HL-60/S4 treated with phorbol 12-myristate 13-acetate at 8.2 ng/mL for 4 days and 3 days (cell line): Measurements from ENCODE around the gene STK32C.

Source experiments
- in situ Hi-C: fragments of 300-500 bp; cut with MboI; formaldehyde crosslinking; loops from 2 replicates; pipeline ENCODE4 v1.15.0; 2022; ENCODE audit warnings: low sequenced_read_pairs

The STK32C gene

GRCh38 chr10:132192076-132192975 lies 115.4 kb downstream of the STK32C start:
- in situ Hi-C loops, result no loop called here

GRCh38 chr10:132189810-132190422 lies 117.8 kb downstream of the STK32C start:
- in situ Hi-C loops, result no loop called here

GRCh38 chr10:132189016-132189415 lies 118.7 kb downstream of the STK32C start:
- in situ Hi-C loops, result no loop called here

GRCh38 chr10:132188331-132188730 lies 119.4 kb downstream of the STK32C start:
- in situ Hi-C loops, result no loop called here

GRCh38 chr10:132187430-132188138 lies 120.2 kb downstream of the STK32C start:
- in situ Hi-C loops, result no loop called here

- in situ Hi-C loops, result no loop called here
Measured at GRCh38 chr10:132186488-132187429, 121.0 kb downstream of the STK32C start, which contains the start of gene DPYSL4. Gene DPYSL4, plus strand, starts transcription at chr10:132186948. Its CDS starts 116 bp downstream, at chr10:132187064.

- in situ Hi-C loops, result no loop called here
Measured at GRCh38 chr10:132185601-132186487, 121.9 kb downstream of the STK32C start.

- in situ Hi-C loops, result no loop called here
Measured at GRCh38 chr10:132184816-132185593, 122.7 kb downstream of the STK32C start.

- in situ Hi-C loops, result no loop called here
Measured at GRCh38 chr10:132183046-132183445, 124.7 kb downstream of the STK32C start.

GRCh38 chr10:132182591-132182990 lies 125.2 kb downstream of the STK32C start:
- in situ Hi-C loops, result no loop called here

- in situ Hi-C loops, result no loop called here
Measured at GRCh38 chr10:132181691-132182425, 125.9 kb downstream of the STK32C start.

GRCh38 chr10:132180736-132181135 lies 127.0 kb downstream of the STK32C start:
- in situ Hi-C loops, result no loop called here

GRCh38 chr10:132179551-132180392 lies 128.0 kb downstream of the STK32C start:
- in situ Hi-C loops, result no loop called here

GRCh38 chr10:132178672-132179545 lies 128.8 kb downstream of the STK32C start:
- in situ Hi-C loops, result no loop called here

- in situ Hi-C loops, result no loop called here
Measured at GRCh38 chr10:132178046-132178445, 129.7 kb downstream of the STK32C start.
